ACC112 (cell line): ENCODE measurements around the gene IVD.

ENCODE experiments used
- H2AFZ ChIP-seq: fragments of 200-600 bp; sonication (generic); one replicate; pipeline ENCODE4 v1.6.0; 2017; ENCODE audit warnings: antibody characterized with exemption, low read length; ENCODE audit not compliant: unreplicated experiment
- H3K27ac ChIP-seq: fragments of 200-600 bp; sonication (generic); 2 replicates; pipeline ENCODE4 v1.5.1; 2014; ENCODE audit warnings: low read depth, mild to moderate bottlenecking, antibody characterized with exemption, low read length, moderate library complexity
- H3K27me3 ChIP-seq: fragments of 200-600 bp; sonication (generic); 2 replicates; pipeline ENCODE4 v1.6.1; 2014; ENCODE audit warnings: mild to moderate bottlenecking, antibody characterized with exemption, low read length, moderate library complexity, mixed read lengths; ENCODE audit not compliant: insufficient read depth
- H3K36me3 ChIP-seq: fragments of 200-600 bp; sonication (generic); 2 replicates; pipeline ENCODE4 v1.6.1; 2016; ENCODE audit warnings: mild to moderate bottlenecking, antibody characterized with exemption, low read length, moderate library complexity, mixed read lengths; ENCODE audit not compliant: insufficient read depth
- H3K4me1 ChIP-seq: fragments of 200-600 bp; sonication (generic); one replicate; pipeline ENCODE4 v1.6.1; 2016; ENCODE audit warnings: low read length, mixed read lengths; ENCODE audit not compliant: insufficient read depth, unreplicated experiment, control insufficient read depth
- H3K4me3 ChIP-seq: fragments of 200-600 bp; sonication (generic); 2 replicates; pipeline ENCODE4 v1.5.1; 2014; ENCODE audit warnings: mild to moderate bottlenecking, low read depth, low read length
- H3K79me2 ChIP-seq: fragments of 200-600 bp; sonication (generic); one replicate; pipeline ENCODE4 v1.6.0; 2016; ENCODE audit warnings: low read length; ENCODE audit not compliant: control insufficient read depth, unreplicated experiment, insufficient read depth

The IVD gene

DNA sequence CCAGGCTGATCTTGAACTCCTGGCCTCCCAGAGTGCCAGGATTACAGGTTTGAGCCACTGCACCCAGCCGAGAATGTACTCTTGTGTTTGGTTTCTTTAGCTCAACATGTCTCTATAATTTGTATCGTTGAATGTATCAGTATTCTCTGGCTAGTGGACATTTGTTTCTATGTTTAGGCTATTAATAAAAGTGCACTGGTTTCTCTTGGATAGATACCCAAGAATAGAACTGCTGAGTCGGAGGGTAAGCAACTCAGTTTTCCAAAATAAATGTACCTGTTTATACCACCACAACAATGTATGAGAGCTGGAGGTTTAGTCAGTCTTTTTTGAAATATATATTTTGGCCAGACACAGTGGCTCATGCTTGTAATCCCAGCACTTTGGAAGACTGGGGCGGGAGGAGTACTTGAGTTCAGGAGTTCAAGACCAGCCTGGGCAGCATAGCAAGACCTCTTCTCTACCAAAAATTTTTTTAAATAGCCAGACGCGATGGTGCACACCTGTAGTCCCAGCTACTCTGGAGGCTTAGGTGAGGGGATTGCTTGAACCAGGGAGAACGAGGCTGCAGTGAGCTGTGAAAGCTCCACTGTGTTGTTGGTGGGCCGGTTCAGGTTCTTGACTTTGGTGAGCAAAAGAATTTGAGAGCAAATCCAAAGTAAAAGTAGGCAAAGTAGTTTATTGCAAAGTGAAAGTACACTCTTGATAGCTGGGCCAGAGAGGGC, 7.7 kb upstream of the IVD start:
- H3K4me1 ChIP-seq = no peaks in the 10 kb centered on the region
- H2AFZ ChIP-seq = no peak overlapping the region
- no peak overlapping the region for H3K4me3 ChIP-seq
- peaks cover 11% of the 10 kb centered on the region for H3K36me3 ChIP-seq
- no peak overlapping the region for H3K27ac ChIP-seq
- H3K27me3 ChIP-seq = no peaks in the 10 kb centered on the region
- no peaks in the 10 kb centered on the region for H3K79me2 ChIP-seq

DNA sequence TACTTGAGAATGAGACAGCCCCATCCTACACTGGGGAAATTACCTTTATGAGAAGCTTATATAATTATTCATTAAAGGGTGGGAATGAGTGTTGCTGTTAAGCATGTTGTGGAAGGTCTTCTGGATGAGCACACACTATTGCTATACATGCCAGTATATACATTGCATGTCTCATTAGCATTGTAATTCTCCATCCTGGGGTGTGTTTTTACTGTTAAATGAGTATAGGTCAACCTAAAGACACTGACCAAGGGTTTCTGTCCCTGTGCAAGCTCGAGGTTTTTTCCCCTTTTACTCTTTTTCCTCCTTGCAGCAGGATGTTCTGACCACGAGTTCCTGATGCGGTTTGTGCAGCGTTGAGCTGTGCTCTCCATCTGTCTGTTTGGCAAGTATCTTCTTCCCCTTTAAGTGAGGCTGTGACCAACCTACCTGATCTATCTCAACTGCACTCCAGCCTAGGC, 7.2 kb upstream of the IVD start:
- H3K79me2 ChIP-seq = no peaks in the 10 kb centered on the region
- peaks cover 5% of the 10 kb centered on the region for H3K36me3 ChIP-seq
- no peak overlapping the region for H3K27ac ChIP-seq
- no peak overlapping the region for H3K4me3 ChIP-seq
- H3K27me3 ChIP-seq = no peaks in the 10 kb centered on the region
- H3K4me1 ChIP-seq = no peaks in the 10 kb centered on the region
- no peak overlapping the region for H2AFZ ChIP-seq

DNA sequence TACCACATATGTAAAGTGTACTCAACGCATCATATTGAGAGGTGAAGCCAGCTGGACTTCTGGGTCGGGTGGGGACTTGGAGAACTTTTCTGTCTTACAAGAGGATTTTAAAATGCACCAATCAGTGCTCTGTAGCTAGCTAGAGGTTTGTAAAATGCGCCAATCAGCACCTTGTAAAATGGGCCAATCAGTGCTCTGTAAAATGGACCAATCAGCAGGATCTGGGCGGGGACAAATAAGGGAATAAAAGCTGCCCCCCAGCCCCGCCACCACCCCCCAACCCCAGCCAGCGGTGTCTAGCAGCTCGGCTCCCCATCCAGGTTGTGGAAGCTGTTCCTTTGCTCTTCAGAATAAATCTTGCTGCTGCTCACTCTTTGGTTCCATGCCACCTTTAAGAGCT, 6.2 kb upstream of the IVD start:
- no peak overlapping the region for H3K4me3 ChIP-seq
- no peaks in the 10 kb centered on the region for H3K79me2 ChIP-seq
- no peak overlapping the region for H2AFZ ChIP-seq
- no peak overlapping the region for H3K27ac ChIP-seq
- H3K36me3 ChIP-seq = no peaks in the 10 kb centered on the region
- H3K27me3 ChIP-seq = no peaks in the 10 kb centered on the region
- no peaks in the 10 kb centered on the region for H3K4me1 ChIP-seq

DNA sequence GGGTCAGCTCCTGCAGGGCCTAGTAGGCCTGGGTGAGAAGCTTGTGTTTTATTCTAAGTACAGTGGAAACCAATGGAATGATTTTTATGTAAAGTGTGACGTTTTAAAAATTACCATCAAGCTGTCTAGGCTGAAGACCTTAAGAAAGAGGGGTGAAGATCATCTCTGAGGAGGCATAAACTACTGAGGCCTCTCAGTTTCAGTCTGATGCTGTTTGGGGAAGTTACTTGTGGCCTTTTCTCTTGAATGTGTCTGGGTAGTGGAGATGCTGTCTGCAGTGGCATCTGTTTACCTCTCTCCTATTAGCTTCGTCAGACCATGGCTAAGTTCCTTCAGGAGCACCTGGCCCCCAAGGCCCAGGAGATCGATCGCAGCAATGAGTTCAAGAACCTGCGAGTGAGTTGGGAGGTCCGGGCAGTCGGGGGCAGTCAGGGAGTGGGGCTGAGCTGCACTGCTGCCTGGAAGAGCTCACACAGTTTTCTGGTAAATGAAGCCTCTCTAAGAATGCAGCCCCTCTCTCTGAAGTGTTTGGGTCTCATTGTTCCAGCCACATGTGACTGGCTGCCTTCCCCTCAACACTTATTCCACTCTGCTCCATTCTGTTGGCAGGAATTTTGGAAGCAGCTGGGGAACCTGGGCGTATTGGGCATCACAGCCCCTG, 1.9 kb downstream of the IVD start:
- H3K27me3 ChIP-seq = no peaks in the 10 kb centered on the region
- H2AFZ ChIP-seq = no peak overlapping the region
- H3K27ac ChIP-seq = no peak overlapping the region
- peaks cover 16% of the 10 kb centered on the region for H3K79me2 ChIP-seq
- H3K36me3 ChIP-seq = peaks cover 11% of the 10 kb centered on the region; the same call in 1 of the 2 replicates
- H3K4me3 ChIP-seq = no peak overlapping the region; the same call in 1 of the 2 replicates
- H3K4me1 ChIP-seq = peaks cover 11% of the 10 kb centered on the region

DNA sequence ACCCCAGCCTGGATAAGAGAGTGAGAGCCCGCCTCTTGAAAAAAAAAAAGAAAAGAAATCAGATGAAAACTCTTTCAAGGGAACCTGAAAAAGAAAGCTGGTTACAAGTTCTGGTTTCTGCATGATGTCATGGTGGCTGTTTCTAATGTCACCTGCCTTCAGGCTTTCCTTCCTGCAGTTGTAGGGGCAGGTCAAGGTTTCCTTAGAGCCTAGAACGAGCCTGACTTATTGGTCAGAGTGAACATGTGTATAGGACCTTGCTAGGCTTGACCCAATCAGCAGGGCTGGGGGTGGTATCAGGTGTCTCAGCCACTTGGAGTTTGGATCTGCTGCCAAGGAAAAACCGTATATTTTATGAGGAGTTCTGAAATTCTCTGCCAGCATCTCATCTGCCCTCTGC, 3.8 kb downstream of the IVD start:
- Histone ChIP-seq H3K27me3 (no peaks in the 10 kb centered on the region), H2AFZ (no peak overlapping the region), H3K36me3 (peaks cover 11% of the 10 kb centered on the region; the same call in 1 of the 2 replicates), H3K4me3 (no peak overlapping the region), H3K27ac (no peak overlapping the region), H3K4me1 (peaks cover 11% of the 10 kb centered on the region), H3K79me2 (peaks cover 16% of the 10 kb centered on the region)

DNA sequence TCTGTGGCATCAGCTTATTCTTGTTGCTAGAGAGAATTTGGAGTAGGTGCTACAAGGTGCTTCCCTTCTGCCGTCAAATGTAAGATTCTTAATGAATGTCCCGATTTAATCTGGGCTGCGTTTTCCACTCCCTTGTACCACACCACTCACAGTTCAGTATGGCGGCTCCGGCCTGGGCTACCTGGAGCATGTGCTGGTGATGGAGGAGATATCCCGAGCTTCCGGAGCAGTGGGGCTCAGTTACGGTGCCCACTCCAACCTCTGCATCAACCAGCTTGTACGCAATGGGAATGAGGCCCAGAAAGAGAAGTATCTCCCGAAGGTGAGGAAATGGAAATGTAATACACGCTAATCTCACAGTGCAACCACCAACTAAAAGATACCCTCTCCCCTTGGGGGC, 4.9 kb downstream of the IVD start:
- Histone ChIP-seq H3K79me2 (peaks cover 16% of the 10 kb centered on the region), H3K4me1 (peaks cover 5% of the 10 kb centered on the region), H3K27me3 (no peaks in the 10 kb centered on the region), H3K36me3 (peaks cover 14% of the 10 kb centered on the region; the same call in 1 of the 2 replicates), H3K4me3 (no peak overlapping the region), H3K27ac (no peak overlapping the region), H2AFZ (no peak overlapping the region)

DNA sequence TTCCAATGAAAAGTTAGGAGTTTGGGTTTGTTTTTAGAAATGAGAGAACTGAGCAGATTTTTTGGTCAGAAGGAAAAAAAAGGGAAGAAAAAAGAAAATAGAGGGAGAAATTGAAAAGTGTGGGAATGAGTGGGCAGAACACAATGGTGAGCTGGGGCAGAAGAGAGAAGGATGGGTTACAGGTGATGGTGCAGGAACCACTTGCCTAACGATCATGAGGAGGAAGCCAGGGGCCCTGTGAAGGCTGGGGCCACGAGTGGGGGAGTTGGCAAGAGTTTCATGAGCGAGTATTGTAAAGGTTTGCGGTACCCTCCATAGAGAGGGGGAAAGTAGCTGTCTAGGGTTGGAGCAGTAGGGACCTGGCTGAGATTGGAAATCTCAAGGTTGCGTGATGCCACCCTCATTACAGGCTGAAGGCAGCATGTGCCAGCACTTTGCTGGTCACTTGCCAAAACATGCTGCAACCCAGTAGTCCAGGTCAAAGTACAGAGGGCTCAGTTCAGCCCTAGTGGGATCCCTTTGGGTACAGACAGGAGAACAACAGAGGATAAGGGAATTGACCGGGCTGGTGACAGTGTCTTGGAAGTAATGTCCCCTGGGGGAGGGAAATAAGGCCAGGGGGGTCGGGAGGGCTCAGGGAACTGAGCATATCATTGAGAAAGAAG, 6.6 kb downstream of the IVD start:
- peaks cover 3% of the 10 kb centered on the region for H3K79me2 ChIP-seq
- no peak overlapping the region for H3K27ac ChIP-seq
- no peak overlapping the region for H2AFZ ChIP-seq
- no peaks in the 10 kb centered on the region for H3K4me1 ChIP-seq
- H3K36me3 ChIP-seq = peaks cover 14% of the 10 kb centered on the region; the same call in 1 of the 2 replicates
- no peaks in the 10 kb centered on the region for H3K27me3 ChIP-seq
- H3K4me3 ChIP-seq = no peak overlapping the region

DNA sequence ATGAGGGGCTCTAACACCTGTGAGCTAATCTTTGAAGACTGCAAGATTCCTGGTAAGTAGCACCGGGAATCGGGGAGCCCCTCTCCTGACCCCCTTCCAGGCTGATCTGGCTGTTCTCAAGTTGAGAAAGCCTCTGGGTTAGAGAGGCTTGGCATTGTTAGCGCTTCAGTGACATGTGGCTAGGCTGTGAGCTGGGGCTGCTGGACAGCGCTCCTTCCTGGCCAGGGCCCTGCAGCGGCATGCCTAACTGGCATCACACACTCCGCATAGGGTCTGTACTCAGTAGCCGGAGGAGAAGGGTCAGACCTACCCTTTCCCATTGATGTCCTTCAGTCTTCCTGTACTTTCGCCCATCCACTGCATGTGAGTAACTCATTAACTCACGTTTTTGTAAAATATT, 7.4 kb downstream of the IVD start:
- Histone ChIP-seq H3K79me2 (no peaks in the 10 kb centered on the region), H3K27ac (no peak overlapping the region), H2AFZ (no peak overlapping the region), H3K4me1 (no peaks in the 10 kb centered on the region), H3K36me3 (peaks cover 14% of the 10 kb centered on the region; the same call in 1 of the 2 replicates), H3K4me3 (no peak overlapping the region), H3K27me3 (no peaks in the 10 kb centered on the region)

DNA sequence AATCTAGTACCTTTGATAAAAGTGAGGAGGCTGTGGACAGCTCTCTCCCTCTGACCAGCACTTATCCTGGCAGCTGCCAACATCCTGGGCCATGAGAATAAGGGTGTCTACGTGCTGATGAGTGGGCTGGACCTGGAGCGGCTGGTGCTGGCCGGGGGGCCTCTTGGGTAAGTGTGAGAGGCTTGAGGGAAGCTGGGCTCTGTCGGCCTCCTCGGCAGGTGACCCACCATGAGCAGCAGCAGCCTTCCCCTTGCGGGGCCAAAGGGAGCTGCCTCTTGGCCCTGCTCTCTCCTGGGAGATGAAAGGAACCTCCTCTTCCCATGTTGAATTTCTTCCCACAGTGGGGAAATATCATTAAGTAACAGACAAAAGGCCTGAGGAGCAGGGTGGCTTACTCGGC, 9.2 kb downstream of the IVD start:
- Histone ChIP-seq H3K27ac (no peak overlapping the region), H3K79me2 (no peaks in the 10 kb centered on the region), H2AFZ (no peak overlapping the region), H3K36me3 (peaks cover 14% of the 10 kb centered on the region; the same call in 1 of the 2 replicates), H3K4me3 (no peak overlapping the region), H3K4me1 (no peaks in the 10 kb centered on the region), H3K27me3 (no peaks in the 10 kb centered on the region)

DNA sequence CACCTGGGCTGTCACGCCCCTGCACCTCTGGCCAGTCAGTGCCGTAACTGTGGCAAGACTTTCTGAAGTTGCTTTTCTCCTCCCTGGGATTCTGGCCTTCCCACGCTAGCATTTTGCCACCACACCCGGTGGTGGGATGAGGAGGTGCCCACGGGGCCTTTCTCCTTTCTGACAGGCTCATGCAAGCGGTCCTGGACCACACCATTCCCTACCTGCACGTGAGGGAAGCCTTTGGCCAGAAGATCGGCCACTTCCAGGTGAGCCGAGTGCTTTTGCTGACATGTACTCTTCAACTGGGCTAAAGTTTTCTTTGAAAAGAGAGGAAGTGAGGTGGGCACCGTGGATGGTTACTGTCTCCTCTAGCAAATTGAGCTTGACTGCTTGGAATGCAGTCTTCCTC, 9.6 kb downstream of the IVD start:
- Histone ChIP-seq H3K4me1 (no peaks in the 10 kb centered on the region), H3K27ac (no peak overlapping the region), H3K36me3 (peaks cover 14% of the 10 kb centered on the region; the same call in 1 of the 2 replicates), H2AFZ (no peak overlapping the region), H3K79me2 (no peaks in the 10 kb centered on the region), H3K27me3 (no peaks in the 10 kb centered on the region), H3K4me3 (no peak overlapping the region)
